ENCODE data around the gene APOL2. TPM values are rescaled to one million over a fixed set of nuclear protein-coding genes. Genes with fewer than 3 reads are reported as not detected.
"Not testable (repeated sequence)": the region's sequence is repeated elsewhere in the genome, so short reads cannot be mapped to it uniquely, and the experiment has no call there.

APOL2 gene
- total RNA-seq, 2 experiments from 2014 or later: 11.8 to 12.4 TPM

GRCh38 chr22:36271231-36271630, 31.9 kb upstream of the APOL2 start:
- POLR2A ChIA-PET; H3K9me3 ChIP-seq (ENCODE audit: low read length); H3K4me3 ChIP-seq (ENCODE audit: low read depth, low read length, poor library complexity, severe bottlenecking); H3K9me2 ChIP-seq (ENCODE audit: insufficient read depth, low read length); DNase-seq (ENCODE audit: low spot score); H4K20me1 ChIP-seq (ENCODE audit: insufficient read depth, low read length); CTCF ChIA-PET (ENCODE audit: unreplicated experiment); H2AFZ ChIP-seq (ENCODE audit: low read length); H3K36me3 ChIP-seq (ENCODE audit: insufficient read depth, low read length); intact Hi-C loops (cut with micrococcal nuclease; ENCODE audit: unreplicated experiment); BruUV-seq (replicated peaks); H3K27ac ChIP-seq (ENCODE audit: low read depth, low read length, poor library complexity, severe bottlenecking); H3K4me1 ChIP-seq (ENCODE audit: insufficient read depth, low read length, poor library complexity, severe bottlenecking); H3K4me2 ChIP-seq (ENCODE audit: low read length); H3K79me2 ChIP-seq (ENCODE audit: insufficient read depth, low read depth, low read length): not testable (repeated sequence)

DNA sequence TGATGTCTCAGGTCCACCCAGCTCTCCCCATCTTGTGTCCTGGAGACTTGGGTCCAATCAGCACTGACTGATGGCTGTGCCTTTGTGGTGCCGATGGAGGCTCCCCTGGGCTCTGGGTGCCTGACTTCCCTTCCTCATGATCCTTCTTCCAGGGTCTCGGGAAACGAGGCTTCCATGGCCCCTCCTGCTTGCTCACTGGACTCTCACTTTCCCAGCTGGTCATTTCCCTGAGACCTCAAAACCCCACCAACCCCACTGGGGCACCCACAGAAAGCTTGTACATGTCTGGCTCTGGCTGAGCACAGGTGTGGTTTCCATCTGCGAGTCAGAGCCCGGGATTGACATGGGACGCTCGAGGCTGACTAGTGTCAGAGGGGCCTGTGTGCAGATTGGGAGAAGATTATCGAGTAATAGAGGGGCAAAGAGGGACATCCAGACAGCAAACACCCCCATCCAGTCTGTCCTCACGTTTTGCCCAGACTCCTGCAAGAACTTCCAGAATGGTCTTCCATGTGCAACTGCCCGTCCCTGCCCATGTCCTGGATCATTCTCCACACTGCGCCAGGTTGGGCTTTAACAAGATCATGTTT, 28.7 kb upstream of the APOL2 start:
- Histone ChIP-seq H3K27ac (ENCODE audit: low read depth, low read length, poor library complexity, severe bottlenecking) (no peak overlapping the region), H2AFZ (ENCODE audit: low read length) (no peak overlapping the region), H3K4me1 (ENCODE audit: insufficient read depth, low read length, poor library complexity, severe bottlenecking) (no peaks in the 10 kb centered on the region), H3K9me3 (ENCODE audit: low read length) (no peaks in the 10 kb centered on the region), H3K9me2 (ENCODE audit: insufficient read depth, low read length) (no peaks in the 10 kb centered on the region), H4K20me1 (ENCODE audit: insufficient read depth, low read length) (no peaks in the 10 kb centered on the region), H3K36me3 (ENCODE audit: insufficient read depth, low read length) (no peaks in the 10 kb centered on the region), H3K4me3 (ENCODE audit: low read depth, low read length, poor library complexity, severe bottlenecking) (no peak overlapping the region), H3K4me2 (ENCODE audit: low read length) (no peak overlapping the region), H3K79me2 (ENCODE audit: insufficient read depth, low read depth, low read length) (no peaks in the 10 kb centered on the region)
- DNase-seq (ENCODE audit: low spot score): no peak
- intact Hi-C loops (cut with micrococcal nuclease; ENCODE audit: unreplicated experiment): no loop called here
- no TSS peak for BruUV-seq (replicated peaks)
- CTCF ChIA-PET (ENCODE audit: unreplicated experiment): no interaction called here
- POLR2A ChIA-PET: no interaction called here
- TF ChIP-seq CTCF (conservative IDR thresholded peaks at IDR 0.05; ENCODE audit: low read length) (no peak), EZH2phosphoT487 (IDR thresholded peaks at IDR 0.05; ENCODE audit: borderline replicate concordance, low read depth, low read length) (no peak)

DNA sequence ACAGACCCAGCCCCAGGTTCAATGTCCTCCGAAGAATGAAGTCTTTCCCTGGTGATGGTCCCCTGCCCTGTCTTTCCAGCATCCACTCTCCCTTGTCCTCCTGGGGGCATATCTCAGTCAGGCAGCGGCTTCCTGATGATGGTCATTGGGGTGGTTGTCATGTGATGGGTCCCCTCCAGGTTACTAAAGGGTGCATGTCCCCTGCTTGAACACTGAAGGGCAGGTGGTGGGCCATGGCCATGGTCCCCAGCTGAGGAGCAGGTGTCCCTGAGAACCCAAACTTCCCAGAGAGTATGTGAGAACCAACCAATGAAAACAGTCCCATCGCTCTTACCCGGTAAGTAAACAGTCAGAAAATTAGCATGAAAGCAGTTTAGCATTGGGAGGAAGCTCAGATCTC, 27.7 kb upstream of the APOL2 start:
- BruUV-seq (replicated peaks): no TSS peak
- no peak for DNase-seq (ENCODE audit: low spot score)

GRCh38 chr22:36263886-36264664, 24.7 kb upstream of the APOL2 start:
- H3K9me2 ChIP-seq (ENCODE audit: insufficient read depth, low read length); H3K79me2 ChIP-seq (ENCODE audit: insufficient read depth, low read depth, low read length); H4K20me1 ChIP-seq (ENCODE audit: insufficient read depth, low read length); H3K9me3 ChIP-seq (ENCODE audit: low read length); DNase-seq (ENCODE audit: low spot score); H3K4me2 ChIP-seq (ENCODE audit: low read length); BruUV-seq (replicated peaks); H3K36me3 ChIP-seq (ENCODE audit: insufficient read depth, low read length); H3K4me1 ChIP-seq (ENCODE audit: insufficient read depth, low read length, poor library complexity, severe bottlenecking); H2AFZ ChIP-seq (ENCODE audit: low read length); intact Hi-C loops (cut with micrococcal nuclease; ENCODE audit: unreplicated experiment); CTCF ChIA-PET (ENCODE audit: unreplicated experiment); H3K27ac ChIP-seq (ENCODE audit: low read depth, low read length, poor library complexity, severe bottlenecking); H3K4me3 ChIP-seq (ENCODE audit: low read depth, low read length, poor library complexity, severe bottlenecking): not testable (repeated sequence)
- POLR2A ChIA-PET: interaction anchor here (0.6 kb wide), 1 partner anchor 21 kb away, joined by 3 read pairs; no protein-coding TSS in a partner anchor

More for the DNA sequence above, 27.7 kb upstream of the APOL2 start:
- intact Hi-C loops (cut with micrococcal nuclease; ENCODE audit: unreplicated experiment): no loop called here
- CTCF ChIA-PET (ENCODE audit: unreplicated experiment): interaction anchor here (0.5 kb wide), 1 partner anchor 159 kb away, joined by 3 read pairs; no protein-coding TSS in a partner anchor
- TF ChIP-seq CTCF (conservative IDR thresholded peaks at IDR 0.05; ENCODE audit: low read length) (no peak), EZH2phosphoT487 (IDR thresholded peaks at IDR 0.05; ENCODE audit: borderline replicate concordance, low read depth, low read length) (no peak)
- Histone ChIP-seq H3K4me3 (ENCODE audit: low read depth, low read length, poor library complexity, severe bottlenecking) (no peak overlapping the region), H4K20me1 (ENCODE audit: insufficient read depth, low read length) (no peaks in the 10 kb centered on the region), H3K27ac (ENCODE audit: low read depth, low read length, poor library complexity, severe bottlenecking) (no peak overlapping the region), H3K4me2 (ENCODE audit: low read length) (no peak overlapping the region), H3K4me1 (ENCODE audit: insufficient read depth, low read length, poor library complexity, severe bottlenecking) (no peaks in the 10 kb centered on the region), H3K9me2 (ENCODE audit: insufficient read depth, low read length) (no peaks in the 10 kb centered on the region), H3K79me2 (ENCODE audit: insufficient read depth, low read depth, low read length) (no peaks in the 10 kb centered on the region), H3K36me3 (ENCODE audit: insufficient read depth, low read length) (no peaks in the 10 kb centered on the region), H2AFZ (ENCODE audit: low read length) (no peak overlapping the region), H3K9me3 (ENCODE audit: low read length) (no peaks in the 10 kb centered on the region)
- POLR2A ChIA-PET: no interaction called here

GRCh38 chr22:36263216-36263673, 23.9 kb upstream of the APOL2 start:
- H3K4me2 ChIP-seq (ENCODE audit: low read length); intact Hi-C loops (cut with micrococcal nuclease; ENCODE audit: unreplicated experiment); H3K9me2 ChIP-seq (ENCODE audit: insufficient read depth, low read length); H2AFZ ChIP-seq (ENCODE audit: low read length); H3K36me3 ChIP-seq (ENCODE audit: insufficient read depth, low read length); H3K4me3 ChIP-seq (ENCODE audit: low read depth, low read length, poor library complexity, severe bottlenecking); CTCF ChIA-PET (ENCODE audit: unreplicated experiment); H3K27ac ChIP-seq (ENCODE audit: low read depth, low read length, poor library complexity, severe bottlenecking); H3K79me2 ChIP-seq (ENCODE audit: insufficient read depth, low read depth, low read length); BruUV-seq (replicated peaks); H3K9me3 ChIP-seq (ENCODE audit: low read length); DNase-seq (ENCODE audit: low spot score); H4K20me1 ChIP-seq (ENCODE audit: insufficient read depth, low read length); POLR2A ChIA-PET: not testable (repeated sequence)
- peaks cover 16% of the 10 kb centered on the region for H3K4me1 ChIP-seq (ENCODE audit: insufficient read depth, low read length, poor library complexity, severe bottlenecking)
